SK-N-SH (cell line): Measurements from ENCODE around the gene PARK7. TPM values are rescaled to one million over a fixed set of nuclear protein-coding genes. Genes with fewer than 3 reads are reported as not detected.

Source experiments
- CTCF ChIA-PET: fragments of 300-600, 350-600 bp; formaldehyde crosslinking; extraction: SDS; loops from one replicate; lab custom pipeline; 2021; lab: Yijun Ruan, JAX
- POLR2A ChIA-PET: fragments of 350-600 bp; sonication (Branson Sonifier 250); formaldehyde crosslinking; extraction: SDS; loops from one replicate; lab custom pipeline; 2020; ENCODE audit warnings: antibody characterized with exemption, inconsistent platforms; lab: Yijun Ruan, JAX
- DNase-seq: peaks from one replicate; pipeline ENCODE4 v3.0.0; 2012
- H2AFZ ChIP-seq: fragments of 200-600 bp; sonication (generic); 2 replicates; pipeline ENCODE4 v1.8.1; 2016; ENCODE audit warnings: antibody characterized with exemption, mild to moderate bottlenecking, low read depth
- H3F3A ChIP-seq: fragments of 200-600 bp; sonication (generic); replicated peaks from 2 replicates; pipeline ENCODE3; 2016; ENCODE audit warnings: antibody characterized with exemption, mild to moderate bottlenecking; ENCODE audit not compliant: insufficient read depth
- H3K27ac ChIP-seq, 2 experiments: fragments of 200-500 bp in 1 of 2; fragments of 200-600 bp in 1 of 2; sonication (Bioruptor generic) in 1 of 2; sonication (generic), shearing (Covaris generic) in 1 of 2; 2 replicates each; pipeline versions ENCODE4 v1.5.1 to v1.6.1; 2014 to 2016; ENCODE audit warnings: low read depth in 2 of 2, inconsistent platforms in 1 of 2, low read length in 1 of 2, mild to moderate bottlenecking in 1 of 2, mixed read lengths in 1 of 2
- H3K27me3 ChIP-seq: fragments of 200-600 bp; sonication (generic), shearing (Covaris generic); 2 replicates; pipeline ENCODE4 v1.6.1; 2016; ENCODE audit warnings: mixed run types; ENCODE audit not compliant: insufficient read depth
- H3K36me3 ChIP-seq, 2 experiments: fragments of 200-500 bp in 1 of 2; fragments of 200-600 bp in 1 of 2; sonication (Bioruptor generic) in 1 of 2; sonication (generic) in 1 of 2; replicated peaks in 1 of 2; 2 replicates each; pipeline versions ENCODE3 to v1.5.1; 2014 to 2016; ENCODE audit warnings: low read length in 1 of 2, mild to moderate bottlenecking in 1 of 2; ENCODE audit not compliant: insufficient read depth in 2 of 2, control insufficient read depth in 1 of 2
- H3K4me1 ChIP-seq, 2 experiments: fragments of 200-500 bp in 1 of 2; fragments of 200-600 bp in 1 of 2; sonication (Bioruptor generic) in 1 of 2; sonication (generic), shearing (Covaris generic) in 1 of 2; 2 replicates each; pipeline versions ENCODE4 v1.5.1 to v1.6.1; 2014 to 2016; ENCODE audit warnings: low read depth in 1 of 2, low read length in 1 of 2, mixed run types in 1 of 2; ENCODE audit not compliant: insufficient read depth in 2 of 2, control insufficient read depth in 1 of 2
- H3K4me2 ChIP-seq: fragments of 200-600 bp; sonication (generic), shearing (Covaris generic); 2 replicates; pipeline ENCODE4 v1.6.1; 2017; ENCODE audit warnings: mixed run types
- H3K4me3 ChIP-seq, 2 experiments: fragments of 200-500 bp in 1 of 2; fragments of 200-600 bp in 1 of 2; sonication (Bioruptor generic) in 1 of 2; sonication (generic), shearing (Covaris generic) in 1 of 2; 2 replicates each; pipeline versions ENCODE4 v1.5.1 to v1.8.1; 2014 to 2016; ENCODE audit warnings: low read depth in 2 of 2, inconsistent platforms in 1 of 2, low read length in 1 of 2, mild to moderate bottlenecking in 1 of 2, mixed read lengths in 1 of 2, moderate library complexity in 1 of 2
- H3K79me2 ChIP-seq: fragments of 200-600 bp; sonication (generic); 2 replicates; pipeline ENCODE4 v1.8.1; 2017; ENCODE audit warnings: mild to moderate bottlenecking; ENCODE audit not compliant: insufficient read depth
- H3K9ac ChIP-seq: fragments of 200-600 bp; sonication (generic); 2 replicates; pipeline ENCODE4 v1.6.1; 2017; ENCODE audit warnings: mixed run types
- H3K9me2 ChIP-seq: fragments of 200-600 bp; sonication (generic); 2 replicates; pipeline ENCODE4 v1.6.1; 2017; ENCODE audit warnings: mixed run types
- H3K9me3 ChIP-seq: fragments of 200-600 bp; sonication (generic); 2 replicates; pipeline ENCODE4 v1.6.1; 2017; ENCODE audit warnings: mixed run types, mild to moderate bottlenecking, moderate library complexity
- H4K20me1 ChIP-seq: fragments of 200-600 bp; sonication (generic); 2 replicates; pipeline ENCODE4 v1.6.1; 2017; ENCODE audit warnings: mild to moderate bottlenecking, mixed run types; ENCODE audit not compliant: insufficient read depth
- ELF1 ChIP-seq: IDR thresholded peaks from 2 replicates; pipeline ENCODE4 v1.4.0; 2012
- EP300 ChIP-seq, 2 experiments: IDR thresholded peaks; 2 replicates each; pipeline versions ENCODE4 v1.4.0 to v1.6.1; 2012; ENCODE audit warnings: borderline replicate concordance in 1 of 2, low read depth in 1 of 2, low read length in 1 of 2
- FOSL2 ChIP-seq: IDR thresholded peaks from 2 replicates; pipeline ENCODE4 v1.4.0; 2012; ENCODE audit warnings: low read depth, mild to moderate bottlenecking, moderate library complexity, borderline replicate concordance
- FOXM1 ChIP-seq: IDR thresholded peaks from 2 replicates; pipeline ENCODE4 v1.4.0; 2012; ENCODE audit warnings: low read depth, mild to moderate bottlenecking
- GATA2 ChIP-seq: sonication (generic); formaldehyde crosslinking; IDR thresholded peaks from 2 replicates; pipeline ENCODE4 v1.5.0; 2020; ENCODE audit warnings: mild to moderate bottlenecking, missing genetic modification reagents
- JUND ChIP-seq: IDR thresholded peaks from 2 replicates; pipeline ENCODE4 v1.4.0; 2012
- MXI1 ChIP-seq: IDR thresholded peaks from 2 replicates; pipeline ENCODE4 v1.6.1; 2012; ENCODE audit warnings: mild to moderate bottlenecking, low read depth, low read length, improper control_type of control experiment
- SIN3A ChIP-seq: IDR thresholded peaks from 2 replicates; pipeline ENCODE4 v1.6.1; 2012; ENCODE audit warnings: low read depth, mild to moderate bottlenecking, low read length, moderate library complexity, borderline replicate concordance
- SMC3 ChIP-seq: IDR thresholded peaks from 2 replicates; pipeline ENCODE4 v1.6.1; 2012; ENCODE audit warnings: low read depth, low read length, improper control_type of control experiment
- TCF12 ChIP-seq: IDR thresholded peaks from 2 replicates; pipeline ENCODE4 v1.4.0; 2012
- TEAD4 ChIP-seq: IDR thresholded peaks from 2 replicates; pipeline ENCODE4 v1.4.0; 2012; ENCODE audit warnings: mild to moderate bottlenecking, borderline replicate concordance; ENCODE audit not compliant: insufficient read depth
- WGBS: methylation state at CpG from one replicate; pipeline ENCODE4 v1.1.6; 2017; ENCODE audit warnings: low lambda C conversion rate; 5-methylcytosine and 5-hydroxymethylcytosine counted together
- polyA plus RNA-seq, 3 experiments: library from polyadenylated mRNA; depleted of rRNA; stranded (reverse); fragments of >200 nt; gene quantifications; 2 replicates each; pipeline ENCODE4 v1.2.3, GENCODE V29; 2012
- TF ChIP-seq, protein P1 (sequence below): IDR thresholded peaks from 2 replicates; pipeline ENCODE4 v1.4.0; 2012; ENCODE audit warnings: low read depth
- TF ChIP-seq, protein P2 (sequence below): fragments of 150-350 bp; IDR thresholded peaks from 2 replicates; pipeline ENCODE4 v1.6.1; 2016; ENCODE audit warnings: mild to moderate bottlenecking, low read depth, low read length
- TF ChIP-seq, protein P3 (sequence below): IDR thresholded peaks from 2 replicates; pipeline ENCODE4; 2012

The PARK7 gene
- polyA plus RNA-seq, 1 of the 3 experiments (the other 2 are of a cell fraction): 415 TPM

DNA sequence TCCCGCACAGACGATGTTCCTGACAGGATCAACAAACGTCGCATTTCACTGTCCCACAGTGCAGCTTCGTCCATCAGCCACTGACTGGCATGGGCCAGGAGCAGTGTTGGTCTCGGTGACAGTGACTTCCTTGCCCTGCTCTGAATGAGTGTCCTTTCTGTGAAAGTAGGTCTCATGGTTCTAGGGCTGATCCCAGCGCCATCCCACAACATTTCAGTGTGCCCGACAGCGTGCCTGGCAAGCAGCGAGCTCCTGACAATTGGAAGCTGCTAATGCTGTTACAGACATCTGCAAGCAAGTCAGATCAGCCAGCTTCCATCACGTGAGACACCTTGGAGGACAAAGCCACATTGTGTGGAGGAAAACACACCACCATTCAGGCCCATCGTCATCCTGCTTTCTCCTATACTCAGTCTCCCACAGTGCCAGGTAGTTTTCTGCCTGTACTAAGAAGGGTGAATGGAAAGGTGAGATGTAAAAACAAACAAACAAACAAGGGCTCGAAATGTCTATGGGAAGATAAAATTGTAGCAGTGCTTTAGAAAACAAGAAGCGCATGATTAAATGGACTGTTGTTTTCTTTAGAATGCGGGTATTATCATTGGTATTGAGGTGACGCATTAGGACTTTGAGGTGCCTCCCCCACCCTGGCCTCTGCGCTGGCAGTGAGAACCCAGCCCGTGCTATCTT lies 42.7 kb downstream of the PARK7 start:
- H3K4me3 ChIP-seq: no peak overlapping the region
- H2AFZ ChIP-seq: no peak overlapping the region
- peak overlapping the region; percentile 53 to 65 for H3K27ac ChIP-seq
- no peaks in the 10 kb centered on the region for H3K9me2 ChIP-seq
- H3F3A ChIP-seq: peaks cover 21% of the 10 kb centered on the region
- H3K36me3 ChIP-seq: peaks cover 0 to 7% of the 10 kb centered on the region in 2 experiments
- TF ChIP-seq FOXM1: no peak
- TF ChIP-seq TEAD4: no peak
- no peak for TF ChIP-seq FOSL2
- TF ChIP-seq EP300 (IDR thresholded peaks at IDR 0.05; ENCODE audit: borderline replicate concordance in 1 of 2, low read depth in 1 of 2, low read length in 1 of 2): no peak
- TF ChIP-seq SIN3A: no peak
- TF ChIP-seq, protein P1, sequence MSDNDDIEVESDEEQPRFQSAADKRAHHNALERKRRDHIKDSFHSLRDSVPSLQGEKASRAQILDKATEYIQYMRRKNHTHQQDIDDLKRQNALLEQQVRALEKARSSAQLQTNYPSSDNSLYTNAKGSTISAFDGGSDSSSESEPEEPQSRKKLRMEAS: no peak
- TF ChIP-seq, protein P2, sequence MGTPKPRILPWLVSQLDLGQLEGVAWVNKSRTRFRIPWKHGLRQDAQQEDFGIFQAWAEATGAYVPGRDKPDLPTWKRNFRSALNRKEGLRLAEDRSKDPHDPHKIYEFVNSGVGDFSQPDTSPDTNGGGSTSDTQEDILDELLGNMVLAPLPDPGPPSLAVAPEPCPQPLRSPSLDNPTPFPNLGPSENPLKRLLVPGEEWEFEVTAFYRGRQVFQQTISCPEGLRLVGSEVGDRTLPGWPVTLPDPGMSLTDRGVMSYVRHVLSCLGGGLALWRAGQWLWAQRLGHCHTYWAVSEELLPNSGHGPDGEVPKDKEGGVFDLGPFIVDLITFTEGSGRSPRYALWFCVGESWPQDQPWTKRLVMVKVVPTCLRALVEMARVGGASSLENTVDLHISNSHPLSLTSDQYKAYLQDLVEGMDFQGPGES: no peak
- no peak for TF ChIP-seq ELF1
- H3K4me1 ChIP-seq: peaks cover 6 to 16% of the 10 kb centered on the region in 2 experiments; a peak in 3 of 4 replicates
- CTCF ChIA-PET: interaction anchor here (1.6 to 3.8 kb wide), 4 partner anchors 11 to 310 kb away, joined by 5 to 31 read pairs (median 6); no protein-coding TSS in a partner anchor
- no peak for DNase-seq
- H3K27me3 ChIP-seq: no peaks in the 10 kb centered on the region
- WGBS: 76% methylated on average over 13 of the region's 18 CpGs
- H3K9me3 ChIP-seq: no peaks in the 10 kb centered on the region
- peak overlapping the region; percentile 64; the same call in 1 of the 2 replicates for H3K4me2 ChIP-seq
- no peaks in the 10 kb centered on the region for H3K79me2 ChIP-seq
- POLR2A ChIA-PET: no interaction called here
- no peaks in the 10 kb centered on the region for H4K20me1 ChIP-seq
- H3K9ac ChIP-seq: no peak overlapping the region

DNA sequence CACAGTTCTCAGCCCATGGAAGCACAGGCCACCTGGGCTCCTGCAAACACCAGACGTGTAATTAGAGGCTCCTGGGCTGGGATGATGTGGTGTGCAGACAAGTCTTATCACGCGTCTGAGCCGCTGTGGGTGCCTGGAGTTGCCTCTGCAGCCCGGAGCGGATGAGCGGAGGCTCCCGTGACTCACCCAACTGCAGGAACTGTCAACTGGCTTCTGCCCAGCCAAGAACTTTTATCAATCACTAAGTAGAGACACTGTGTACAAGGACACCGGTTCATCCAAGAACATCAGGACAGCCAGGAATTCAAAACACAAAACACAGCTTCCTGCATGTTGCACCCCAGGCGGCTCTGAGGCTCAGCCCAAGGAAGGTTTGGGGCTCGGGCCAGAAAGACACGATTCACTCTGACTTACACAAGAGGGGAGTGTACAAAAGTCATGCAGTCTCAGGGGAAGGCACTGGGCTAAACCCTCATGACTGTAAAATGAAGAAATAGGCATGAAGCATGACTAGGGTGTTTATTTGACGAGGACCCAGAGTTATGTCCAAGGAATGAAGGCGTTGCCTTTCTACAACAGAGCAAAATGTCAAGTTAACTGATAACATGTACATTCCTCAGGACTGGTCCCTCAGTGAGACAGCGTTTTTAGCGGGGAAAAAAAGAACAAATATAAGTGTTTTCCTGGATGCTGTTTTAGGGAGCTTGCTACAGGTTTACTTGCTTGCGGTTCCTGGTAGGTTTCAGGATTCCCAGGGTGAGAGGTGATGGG lies 43.5 kb downstream of the PARK7 start:
- H3K9ac ChIP-seq: no peak overlapping the region; the same call in 1 of the 2 replicates
- no peaks in the 10 kb centered on the region for H3K9me2 ChIP-seq
- ChIA-PET POLR2A (no interaction called here), CTCF (interaction anchor here (1.4 to 3.8 kb wide), 6 partner anchors 10 to 309 kb away, joined by 3 to 31 read pairs (median 6); no protein-coding TSS in a partner anchor)
- peak; percentile 62; the same call in 1 of the 2 replicates for TF ChIP-seq FOSL2
- TF ChIP-seq, protein P1: 0 out of 2 replicates have a peak, but pooled peaks have one; percentile 24
- peak; percentile 61 for TF ChIP-seq GATA2 (CRISPR knock-in tag)
- TF ChIP-seq, protein P2: no peak
- TF ChIP-seq TCF12: peak; percentile 50
- TF ChIP-seq SMC3: no peak
- TF ChIP-seq SIN3A: no peak; the same call in 1 of the 2 replicates
- TF ChIP-seq, protein P3, sequence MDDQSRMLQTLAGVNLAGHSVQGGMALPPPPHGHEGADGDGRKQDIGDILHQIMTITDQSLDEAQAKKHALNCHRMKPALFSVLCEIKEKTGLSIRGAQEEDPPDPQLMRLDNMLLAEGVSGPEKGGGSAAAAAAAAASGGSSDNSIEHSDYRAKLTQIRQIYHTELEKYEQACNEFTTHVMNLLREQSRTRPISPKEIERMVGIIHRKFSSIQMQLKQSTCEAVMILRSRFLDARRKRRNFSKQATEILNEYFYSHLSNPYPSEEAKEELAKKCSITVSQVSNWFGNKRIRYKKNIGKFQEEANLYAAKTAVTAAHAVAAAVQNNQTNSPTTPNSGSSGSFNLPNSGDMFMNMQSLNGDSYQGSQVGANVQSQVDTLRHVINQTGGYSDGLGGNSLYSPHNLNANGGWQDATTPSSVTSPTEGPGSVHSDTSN: peak; percentile 77
- TF ChIP-seq JUND: peak; percentile 50
- 0 out of 4 replicates have a peak, but pooled peaks have one; percentile 5 to 29 for TF ChIP-seq EP300 (IDR thresholded peaks at IDR 0.05; ENCODE audit: borderline replicate concordance in 1 of 2, low read depth in 1 of 2, low read length in 1 of 2)
- TF ChIP-seq MXI1: peak; percentile 66
- DNase-seq: peak; percentile 48
- H3K27ac ChIP-seq: peak overlapping the region; percentile 65 to 66
- H2AFZ ChIP-seq: no peak overlapping the region
- H3K79me2 ChIP-seq: no peaks in the 10 kb centered on the region
- peaks cover 6 to 16% of the 10 kb centered on the region in 2 experiments; a peak in 3 of 4 replicates for H3K4me1 ChIP-seq
- H3K4me3 ChIP-seq: no peak overlapping the region
- H4K20me1 ChIP-seq: no peaks in the 10 kb centered on the region
- no peaks in the 10 kb centered on the region for H3K27me3 ChIP-seq
- WGBS: 21% methylated on average over 16 of the region's 17 CpGs
- H3F3A ChIP-seq: peaks cover 21% of the 10 kb centered on the region
- peaks cover 0 to 7% of the 10 kb centered on the region in 2 experiments for H3K36me3 ChIP-seq
- H3K9me3 ChIP-seq: no peaks in the 10 kb centered on the region
- peak overlapping the region; percentile 64; the same call in 1 of the 2 replicates for H3K4me2 ChIP-seq
